Rectal smooth muscle tissue (tissue), 1 donor: ENCODE data around the gene PALB2.
A peak's percentile ranks its signal among the peaks of the same experiment; 100 is the strongest.

Experiments used
- H3K27ac ChIP-seq: one replicate; pipeline ENCODE4 v1.7.0; 2013; ENCODE audit warnings: low read depth, low read length, inconsistent platforms
- H3K27me3 ChIP-seq: one replicate; pipeline ENCODE4 v1.7.0; 2013; ENCODE audit warnings: low read length; ENCODE audit not compliant: control insufficient read depth, insufficient read depth
- H3K36me3 ChIP-seq: one replicate; pipeline ENCODE4 v1.7.0; 2013; ENCODE audit warnings: low read length; ENCODE audit not compliant: control insufficient read depth, insufficient read depth
- H3K4me1 ChIP-seq: one replicate; pipeline ENCODE4 v1.7.0; 2013; ENCODE audit warnings: low read length; ENCODE audit not compliant: control insufficient read depth, insufficient read depth
- H3K4me3 ChIP-seq: one replicate; pipeline ENCODE4 v1.7.0; 2013; ENCODE audit warnings: low read length
- H3K9ac ChIP-seq: one replicate; pipeline ENCODE4 v1.7.0; 2013; ENCODE audit warnings: low read length

PALB2 gene

DNA sequence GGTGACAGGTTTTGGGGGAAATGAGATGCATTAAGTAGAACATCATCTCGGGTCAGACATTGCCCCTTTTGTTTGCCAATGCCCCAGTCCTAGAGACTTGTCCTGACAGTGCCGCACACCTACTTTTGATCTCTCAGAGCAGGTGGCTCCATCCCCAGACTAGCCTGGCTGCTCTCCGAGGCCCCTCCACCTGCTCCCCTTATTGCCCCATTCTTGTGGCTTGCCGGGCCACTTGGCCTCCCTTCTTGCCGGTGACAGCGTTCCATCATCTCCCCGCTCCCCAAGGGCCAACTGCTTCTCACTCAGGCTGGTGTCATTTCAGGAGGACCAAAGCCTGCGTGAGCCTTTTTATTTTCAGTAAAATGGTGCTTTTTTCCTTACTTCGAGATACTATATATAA is 68.7 kb downstream of the PALB2 start:
- H3K4me3 ChIP-seq = no peak overlapping the region
- H3K27me3 ChIP-seq = no peaks in the 10 kb centered on the region
- H3K27ac ChIP-seq = no peak overlapping the region
- peaks cover 6% of the 10 kb centered on the region for H3K36me3 ChIP-seq
- no peaks in the 10 kb centered on the region for H3K4me1 ChIP-seq
- no peak overlapping the region for H3K9ac ChIP-seq

DNA sequence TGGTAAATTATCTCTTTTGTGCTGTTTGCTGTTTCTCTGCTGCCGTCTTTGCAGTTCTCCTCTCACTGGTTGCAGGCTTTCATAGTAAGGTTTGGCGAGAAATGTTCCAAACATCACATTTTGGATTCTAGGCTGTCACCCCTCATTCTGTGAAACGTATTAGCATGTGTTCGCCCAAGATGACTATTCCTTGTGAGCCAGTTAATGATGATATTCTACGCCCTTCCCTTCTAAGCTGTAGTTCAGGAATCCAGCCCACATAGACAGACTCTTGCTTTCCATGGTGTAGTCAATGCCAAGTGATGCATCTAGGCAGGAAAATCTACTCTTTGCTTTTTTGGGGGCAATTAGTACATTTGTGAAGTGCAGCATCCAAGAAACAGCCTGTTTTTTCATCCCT is 69.2 kb downstream of the PALB2 start:
- no peak overlapping the region for H3K27ac ChIP-seq
- H3K9ac ChIP-seq = no peak overlapping the region
- peaks cover 7% of the 10 kb centered on the region for H3K36me3 ChIP-seq
- H3K27me3 ChIP-seq = no peaks in the 10 kb centered on the region
- no peak overlapping the region for H3K4me3 ChIP-seq
- no peaks in the 10 kb centered on the region for H3K4me1 ChIP-seq

GRCh38 chr16:23570992-23571632 is 70.0 kb downstream of the PALB2 start:
- H3K4me1 ChIP-seq = no peaks in the 10 kb centered on the region
- H3K27me3 ChIP-seq = no peaks in the 10 kb centered on the region
- no peak overlapping the region for H3K4me3 ChIP-seq
- no peak overlapping the region for H3K9ac ChIP-seq
- peaks cover 7% of the 10 kb centered on the region for H3K36me3 ChIP-seq
- no peak overlapping the region for H3K27ac ChIP-seq

DNA sequence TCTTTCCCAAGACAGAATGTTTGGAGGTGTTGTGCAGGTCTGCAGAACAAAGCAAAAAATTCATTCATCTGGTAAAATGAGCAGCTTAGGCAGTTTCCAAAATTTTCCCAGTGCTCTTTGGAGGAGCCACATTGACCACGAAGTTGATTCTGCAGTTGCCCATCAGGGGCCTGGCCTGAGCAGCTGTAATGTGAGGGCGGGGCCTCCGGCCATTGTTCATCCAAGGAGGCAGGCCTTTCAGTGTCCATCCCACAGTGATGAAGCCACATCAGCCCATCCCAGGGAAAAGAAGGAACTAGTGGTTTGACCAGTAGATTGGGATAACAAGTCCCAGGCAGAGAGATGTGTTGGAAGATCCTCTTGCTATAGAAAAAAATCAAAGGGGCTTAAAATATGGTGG is 73.5 kb downstream of the PALB2 start:
- Histone ChIP-seq H3K36me3 (peaks cover 31% of the 10 kb centered on the region), H3K9ac (no peak overlapping the region), H3K27me3 (no peaks in the 10 kb centered on the region), H3K4me3 (no peak overlapping the region), H3K4me1 (no peaks in the 10 kb centered on the region), H3K27ac (no peak overlapping the region)

- H3K27ac ChIP-seq = no peak overlapping the region
- H3K9ac ChIP-seq = no peak overlapping the region
- H3K27me3 ChIP-seq = no peaks in the 10 kb centered on the region
- H3K4me3 ChIP-seq = no peak overlapping the region
- H3K36me3 ChIP-seq = peaks cover 38% of the 10 kb centered on the region
- no peaks in the 10 kb centered on the region for H3K4me1 ChIP-seq
Observed at GRCh38 chr16:23566724-23567123, 74.4 kb downstream of the PALB2 start.

- Histone ChIP-seq H3K9ac (no peak overlapping the region), H3K4me1 (no peaks in the 10 kb centered on the region), H3K27ac (no peak overlapping the region), H3K27me3 (no peaks in the 10 kb centered on the region), H3K4me3 (no peak overlapping the region), H3K36me3 (peaks cover 42% of the 10 kb centered on the region)
Observed at GRCh38 chr16:23564575-23565363, 76.3 kb downstream of the PALB2 start.

- H3K27ac ChIP-seq = no peak overlapping the region
- peaks cover 50% of the 10 kb centered on the region for H3K36me3 ChIP-seq
- no peak overlapping the region for H3K4me3 ChIP-seq
- no peaks in the 10 kb centered on the region for H3K27me3 ChIP-seq
- H3K9ac ChIP-seq = no peak overlapping the region
- peaks cover 13% of the 10 kb centered on the region for H3K4me1 ChIP-seq
Observed at GRCh38 chr16:23563186-23563585, 77.9 kb downstream of the PALB2 start.

DNA sequence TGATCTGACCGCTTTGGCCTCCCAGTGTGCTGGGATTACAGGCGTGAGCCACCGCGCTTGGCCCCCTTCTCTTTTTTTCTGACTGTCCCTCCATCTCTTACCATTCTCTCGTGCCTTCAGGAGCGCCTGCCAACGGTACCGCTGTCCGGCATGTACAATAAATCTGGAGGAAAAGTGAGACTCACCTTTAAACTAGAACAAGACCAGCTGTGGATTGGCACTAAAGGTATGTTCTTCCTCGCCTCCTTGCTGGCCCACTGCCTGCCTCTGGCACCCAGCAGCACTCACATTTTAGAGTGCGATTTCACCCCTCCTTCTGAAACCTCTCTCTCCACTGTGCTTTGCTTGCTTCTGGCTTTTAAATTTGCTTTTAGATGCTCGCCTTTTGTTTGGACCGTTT is 78.6 kb downstream of the PALB2 start:
- no peak overlapping the region for H3K27ac ChIP-seq
- H3K27me3 ChIP-seq = no peaks in the 10 kb centered on the region
- peaks cover 49% of the 10 kb centered on the region for H3K36me3 ChIP-seq
- H3K9ac ChIP-seq = no peak overlapping the region
- H3K4me1 ChIP-seq = peaks cover 15% of the 10 kb centered on the region
- no peak overlapping the region for H3K4me3 ChIP-seq

- Histone ChIP-seq H3K4me3 (no peak overlapping the region), H3K4me1 (peaks cover 18% of the 10 kb centered on the region), H3K9ac (no peak overlapping the region), H3K27ac (no peak overlapping the region), H3K36me3 (peaks cover 47% of the 10 kb centered on the region), H3K27me3 (no peaks in the 10 kb centered on the region)
Observed at GRCh38 chr16:23561586-23561985, 79.5 kb downstream of the PALB2 start.

- H3K36me3 ChIP-seq = peaks cover 27% of the 10 kb centered on the region
- H3K4me1 ChIP-seq = peaks cover 18% of the 10 kb centered on the region
- peak overlapping the region; percentile 92 for H3K27ac ChIP-seq
- peak overlapping the region; percentile 59 for H3K9ac ChIP-seq
- H3K4me3 ChIP-seq = peak overlapping the region; percentile 90
- H3K27me3 ChIP-seq = no peaks in the 10 kb centered on the region
Observed at GRCh38 chr16:23557779-23558702, 83.1 kb downstream of the PALB2 start.

DNA sequence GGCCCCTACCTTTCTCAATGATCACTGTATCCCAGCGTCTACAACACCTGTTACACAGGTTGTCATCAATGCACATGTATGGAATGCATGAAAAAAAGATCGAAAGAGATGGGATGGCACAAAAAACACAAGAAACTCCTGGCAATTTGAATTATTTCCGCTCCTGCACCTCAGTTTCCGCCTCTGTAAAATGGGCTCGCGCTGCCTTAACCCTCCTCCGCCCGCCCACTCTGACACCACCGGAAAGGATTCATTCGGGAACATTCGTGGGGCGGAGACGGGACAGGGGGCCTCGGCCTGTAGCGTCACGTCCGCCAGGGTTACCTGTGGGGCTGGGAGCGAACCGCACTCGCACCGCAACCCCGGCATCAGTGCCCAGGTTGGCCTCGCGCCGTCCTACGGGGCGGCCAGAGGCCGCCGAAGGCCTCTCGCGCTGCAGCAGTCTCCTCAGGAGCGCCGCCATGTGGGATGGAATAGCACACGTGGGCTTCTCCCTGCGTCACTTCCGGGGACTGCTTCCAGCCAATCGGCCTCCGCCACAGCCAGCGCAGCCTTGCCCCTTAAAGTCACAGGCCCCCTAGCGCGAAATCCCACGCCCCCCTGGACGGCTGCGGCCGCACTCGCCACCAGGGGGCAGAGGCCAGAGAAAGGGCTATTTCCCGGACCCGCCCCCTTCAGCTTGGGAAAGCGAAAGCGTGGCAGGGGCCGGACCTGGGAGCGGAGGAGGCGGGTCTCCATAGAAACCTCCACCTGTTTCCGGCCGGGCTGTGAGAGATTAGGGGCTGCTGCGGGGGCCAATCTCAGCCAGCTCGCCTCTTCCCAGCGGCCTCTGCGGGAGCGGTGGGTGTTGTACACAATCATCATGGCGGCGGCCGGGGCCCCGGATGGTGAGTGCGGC is 84.0 kb downstream of the PALB2 start, which contains the start of the genes EARS2 and UBFD1:
TSS of gene EARS2 (minus strand) at position 470 of the 898 bp plus-strand sequence. CDS start at position 463, 7 bp downstream.
TSS of gene UBFD1 (plus strand) at position 847 of the 898 bp plus-strand sequence. CDS start at position 863, 16 bp downstream.
- Histone ChIP-seq H3K27ac (peak within 1 kb of the TSS; percentile 92), H3K27me3 (no peaks in the 10 kb centered on the region), H3K36me3 (peaks cover 19% of the 10 kb centered on the region), H3K4me3 (peak within 1 kb of the TSS; percentile 90), H3K4me1 (peaks cover 18% of the 10 kb centered on the region), H3K9ac (peak within 1 kb of the TSS; percentile 60)
